Esophagus squamous epithelium (tissue), 4 donors: ENCODE data around the gene SMIM24.

Source experiments
- POLR2A ChIP-seq, 4 donors: fragments of 450-650 bp; IDR thresholded peaks; one replicate each; pipeline ENCODE4 v1.6.1; 2017; ENCODE audit warnings: antibody characterized with exemption in 4 of 4, mild to moderate bottlenecking in 4 of 4, moderate library complexity in 3 of 4
- TF ChIP-seq, protein P1 (sequence below), 6 experiments: fragments of 450-650 bp in 4 of 6; fragments of 200-600 bp in 2 of 6; sonication (generic) in 2 of 6; IDR thresholded peaks; one replicate each; pipeline ENCODE4 v1.5.1; 2016 to 2019; ENCODE audit warnings: antibody characterized with exemption in 6 of 6, mild to moderate bottlenecking in 4 of 6, moderate library complexity in 4 of 6

- TF ChIP-seq, protein P1, sequence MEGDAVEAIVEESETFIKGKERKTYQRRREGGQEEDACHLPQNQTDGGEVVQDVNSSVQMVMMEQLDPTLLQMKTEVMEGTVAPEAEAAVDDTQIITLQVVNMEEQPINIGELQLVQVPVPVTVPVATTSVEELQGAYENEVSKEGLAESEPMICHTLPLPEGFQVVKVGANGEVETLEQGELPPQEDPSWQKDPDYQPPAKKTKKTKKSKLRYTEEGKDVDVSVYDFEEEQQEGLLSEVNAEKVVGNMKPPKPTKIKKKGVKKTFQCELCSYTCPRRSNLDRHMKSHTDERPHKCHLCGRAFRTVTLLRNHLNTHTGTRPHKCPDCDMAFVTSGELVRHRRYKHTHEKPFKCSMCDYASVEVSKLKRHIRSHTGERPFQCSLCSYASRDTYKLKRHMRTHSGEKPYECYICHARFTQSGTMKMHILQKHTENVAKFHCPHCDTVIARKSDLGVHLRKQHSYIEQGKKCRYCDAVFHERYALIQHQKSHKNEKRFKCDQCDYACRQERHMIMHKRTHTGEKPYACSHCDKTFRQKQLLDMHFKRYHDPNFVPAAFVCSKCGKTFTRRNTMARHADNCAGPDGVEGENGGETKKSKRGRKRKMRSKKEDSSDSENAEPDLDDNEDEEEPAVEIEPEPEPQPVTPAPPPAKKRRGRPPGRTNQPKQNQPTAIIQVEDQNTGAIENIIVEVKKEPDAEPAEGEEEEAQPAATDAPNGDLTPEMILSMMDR (IDR thresholded peaks at IDR 0.05): no peak
- TF ChIP-seq POLR2A (IDR thresholded peaks at IDR 0.05): no peak
These were observed 40.8 kb upstream of the SMIM24 start for GRCh38 chr19:3521104-3521445.
